HG02852 (cell line): Measurements from ENCODE around the gene SCTR.

Experiments
- ATAC-seq: cut with Tn5 transposase; IDR thresholded peaks from one replicate; pipeline ENCODE4 v1.9.1; 2021; ENCODE audit warnings: mild to moderate bottlenecking, moderate library complexity; ENCODE audit not compliant: unreplicated experiment

SCTR gene

DNA sequence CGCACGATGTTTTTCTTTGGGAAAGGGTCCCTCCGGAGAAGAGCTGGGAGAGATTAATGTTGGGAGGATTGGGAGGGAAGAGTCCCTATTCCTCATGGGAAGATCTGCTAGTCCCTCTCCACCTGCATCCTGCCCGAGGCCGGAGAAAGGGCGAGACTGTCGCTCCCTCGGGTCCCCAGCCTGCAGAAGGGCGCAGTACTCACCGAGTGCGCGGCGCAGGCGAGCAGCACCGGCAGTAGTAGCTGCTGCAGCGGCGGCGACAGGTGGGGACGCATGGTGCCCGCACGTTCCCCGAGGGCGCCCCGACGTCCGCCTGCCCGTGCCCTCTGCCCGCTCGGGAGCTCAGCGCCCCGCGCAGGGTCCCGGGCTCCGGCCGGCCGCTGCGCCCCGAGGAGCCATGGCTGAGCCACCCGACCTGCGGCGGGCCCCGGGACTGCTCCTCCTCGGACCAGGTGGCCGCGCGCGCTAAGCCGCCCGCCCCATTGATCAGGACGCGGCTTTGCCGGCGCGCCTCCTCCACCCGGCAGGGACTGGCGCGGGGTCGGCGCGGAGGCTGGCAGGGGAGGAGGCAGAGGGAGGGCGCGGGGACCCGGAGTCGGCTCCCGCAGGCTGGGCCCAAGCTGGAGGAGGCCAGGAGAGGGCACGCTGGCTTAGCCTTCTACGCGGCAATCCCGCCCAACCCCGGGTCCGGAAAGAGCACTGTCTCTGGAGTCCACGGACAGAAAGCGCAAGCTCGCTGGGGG is at the start of gene SCTR:
Gene SCTR (minus strand): TSS at position 532 of the 743 bp plus-strand sequence. CDS start 257 bp downstream, at position 275.
- no peak for ATAC-seq

DNA sequence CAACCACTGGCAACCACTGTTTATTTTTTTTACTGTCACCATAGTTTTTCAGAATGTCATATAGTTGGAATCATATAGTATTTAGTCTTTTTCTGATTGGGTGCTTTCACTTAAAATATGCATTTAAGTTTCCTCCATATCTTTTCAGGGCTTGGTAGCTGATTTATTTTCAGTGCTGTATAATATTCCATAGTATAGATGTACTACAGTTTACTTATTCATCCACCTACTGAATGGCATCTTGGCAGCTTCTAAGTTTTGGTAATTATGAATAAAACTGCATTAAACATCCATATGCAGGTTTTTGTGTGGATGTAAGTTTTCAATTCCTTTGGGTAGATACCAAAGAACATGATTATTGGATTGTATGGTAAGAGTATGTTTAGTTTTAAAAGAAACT is 43.0 kb upstream of the SCTR start:
- ATAC-seq, result no peak

- no peak for ATAC-seq
These were observed 41.2 kb upstream of the SCTR start for GRCh38 chr2:119565481-119565880.

GRCh38 chr2:119553687-119554344 is 29.5 kb upstream of the SCTR start:
- no peak for ATAC-seq

GRCh38 chr2:119552902-119553301 is 28.6 kb upstream of the SCTR start:
- ATAC-seq, result no peak

GRCh38 chr2:119550856-119551255 is 26.6 kb upstream of the SCTR start:
- ATAC-seq, result no peak

DNA sequence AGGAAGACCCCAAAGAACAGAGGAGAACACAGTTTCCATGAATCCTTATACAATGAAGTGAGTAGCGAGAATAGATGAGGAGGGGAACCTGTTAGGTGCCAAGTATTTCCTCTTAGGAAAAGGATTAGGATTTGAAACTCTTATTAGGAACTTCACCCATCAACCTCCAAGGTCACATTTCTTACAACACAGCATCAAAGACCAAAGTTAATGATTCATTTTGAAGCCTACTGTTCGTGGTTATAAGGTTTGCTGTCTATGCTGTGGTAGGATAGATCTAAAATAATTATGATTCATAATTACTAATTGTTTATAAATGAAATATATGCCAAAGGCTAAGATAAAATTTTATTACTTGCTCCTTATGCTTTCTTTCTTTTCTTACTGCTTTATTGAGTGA is 26.1 kb upstream of the SCTR start:
- no peak for ATAC-seq

DNA sequence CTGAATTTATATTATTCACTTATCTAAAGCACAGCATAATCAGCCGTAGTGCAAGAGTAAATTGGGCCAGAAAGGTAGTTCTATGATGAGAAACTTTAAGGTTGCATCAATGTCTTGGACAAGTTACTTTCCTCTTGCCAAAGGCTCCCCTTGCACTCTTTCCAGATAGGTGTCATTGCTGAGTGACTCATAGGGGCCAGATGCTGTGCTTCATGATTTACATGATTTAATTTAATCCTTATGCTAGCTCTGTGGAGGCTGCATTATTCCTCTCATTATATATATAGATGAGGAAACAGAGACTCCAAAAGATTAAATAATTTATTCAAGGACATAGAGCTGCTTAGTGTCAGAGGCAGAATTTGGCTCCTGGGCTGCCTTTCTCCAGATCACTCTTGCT is 25.0 kb upstream of the SCTR start:
- ATAC-seq, result no peak

DNA sequence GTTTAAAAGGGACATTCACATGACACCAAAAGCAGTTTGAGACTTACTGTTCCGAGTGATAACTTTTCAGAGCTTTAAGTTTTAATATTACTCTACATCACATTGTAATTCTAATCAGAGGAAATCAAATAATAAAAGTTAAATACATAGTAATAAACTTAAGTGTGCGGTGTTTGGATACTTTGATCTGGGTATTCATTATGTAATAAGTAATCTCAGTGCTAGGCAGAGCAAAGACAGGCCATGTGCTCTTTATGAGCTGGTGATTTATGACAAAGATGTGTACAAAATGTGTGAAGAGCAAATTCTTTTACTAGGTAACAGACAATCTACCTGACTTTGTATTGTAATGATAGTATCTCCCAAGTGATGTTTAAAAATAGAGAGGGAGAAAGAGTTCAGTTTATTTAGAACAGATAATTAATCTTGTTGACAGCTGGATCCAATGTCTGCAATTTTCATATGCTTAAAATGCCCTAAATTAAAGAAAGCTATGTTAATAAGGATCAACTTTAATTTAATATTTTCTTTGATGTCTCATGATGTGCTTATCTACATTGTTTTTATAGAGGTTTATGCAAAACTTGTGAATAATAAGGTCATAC is 24.3 kb upstream of the SCTR start:
- ATAC-seq, result no peak

GRCh38 chr2:119546447-119546767 is 22.1 kb upstream of the SCTR start:
- no peak for ATAC-seq

DNA sequence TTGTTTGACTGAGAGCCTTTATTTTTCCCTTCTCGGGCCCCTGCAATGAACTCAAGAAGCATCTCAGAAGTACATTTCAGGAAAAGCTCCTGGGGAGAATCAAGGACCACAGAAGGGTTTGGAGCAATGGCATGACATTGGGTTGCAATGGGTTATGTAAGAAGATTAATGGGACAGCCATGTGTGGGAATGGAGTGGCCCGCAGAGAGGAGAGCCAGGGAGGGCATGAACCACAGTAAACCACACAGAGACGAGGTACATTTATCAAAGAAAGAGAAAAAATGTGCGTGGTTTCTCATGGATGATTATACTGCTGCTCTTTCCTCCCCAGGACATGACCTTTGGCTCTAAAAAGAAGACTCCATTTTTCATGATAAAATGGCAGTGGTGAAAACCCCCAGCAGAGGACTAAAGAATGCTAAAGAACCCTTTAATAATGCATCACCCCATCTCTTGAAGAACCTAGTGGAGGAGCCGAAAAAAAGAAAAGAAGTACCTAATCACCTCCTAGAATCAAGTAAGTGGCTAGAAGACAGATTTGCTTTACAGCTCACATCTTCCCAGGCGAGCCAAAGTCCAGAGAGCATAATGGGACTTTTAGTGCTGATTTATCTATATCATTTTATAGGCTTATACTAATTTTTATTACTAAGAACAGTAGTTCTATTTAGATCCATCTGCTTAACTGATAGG is 21.6 kb upstream of the SCTR start:
- no peak for ATAC-seq

- no peak for ATAC-seq
These were observed 20.7 kb upstream of the SCTR start for GRCh38 chr2:119544939-119545475.

- peak; percentile 77 for ATAC-seq
These were observed 20.0 kb upstream of the SCTR start, which contains the start of gene CFAP221 for GRCh38 chr2:119544075-119544938. CFAP221 (plus strand) TSS chr2:119544449; CDS start chr2:119546132, 1,683 bp downstream.

DNA sequence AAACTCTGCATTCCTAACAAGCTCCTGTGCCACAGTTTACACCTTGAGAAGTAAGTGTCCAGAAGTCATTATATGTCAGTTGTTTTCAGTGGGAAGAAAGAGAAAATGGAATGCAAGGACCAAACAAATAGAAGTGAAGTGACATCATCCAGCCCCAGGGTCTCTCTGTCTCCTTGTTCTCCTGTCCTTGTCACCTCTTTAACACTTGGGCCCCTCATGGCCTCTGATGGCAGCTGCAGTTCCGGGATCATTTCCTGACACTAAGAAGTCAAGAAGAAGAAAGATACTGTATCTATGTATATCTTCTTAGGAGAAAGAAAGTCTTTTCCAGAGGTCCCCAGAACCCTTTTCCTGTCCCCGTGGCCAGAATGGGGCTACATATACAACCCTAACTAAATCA is 17.2 kb upstream of the SCTR start:
- ATAC-seq, result no peak

DNA sequence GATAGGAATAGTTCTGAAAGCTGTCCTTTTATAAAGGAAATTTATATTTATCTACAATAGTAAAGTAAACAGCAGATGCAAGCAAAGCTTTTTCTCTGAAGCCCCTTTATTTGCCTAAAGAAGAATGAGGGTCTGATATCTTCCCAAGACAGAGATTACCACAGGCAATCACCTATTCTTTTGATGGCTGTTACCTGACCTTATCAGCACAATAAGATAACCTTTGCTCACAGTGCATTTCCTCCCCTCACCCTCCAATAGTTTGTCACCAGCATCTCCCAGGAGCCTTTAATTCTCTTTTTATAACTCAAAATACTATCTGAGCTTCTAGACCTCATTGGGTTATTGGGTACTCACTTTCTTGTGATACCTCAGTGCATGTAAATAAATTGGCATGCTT is 13.5 kb upstream of the SCTR start:
- ATAC-seq, result no peak

DNA sequence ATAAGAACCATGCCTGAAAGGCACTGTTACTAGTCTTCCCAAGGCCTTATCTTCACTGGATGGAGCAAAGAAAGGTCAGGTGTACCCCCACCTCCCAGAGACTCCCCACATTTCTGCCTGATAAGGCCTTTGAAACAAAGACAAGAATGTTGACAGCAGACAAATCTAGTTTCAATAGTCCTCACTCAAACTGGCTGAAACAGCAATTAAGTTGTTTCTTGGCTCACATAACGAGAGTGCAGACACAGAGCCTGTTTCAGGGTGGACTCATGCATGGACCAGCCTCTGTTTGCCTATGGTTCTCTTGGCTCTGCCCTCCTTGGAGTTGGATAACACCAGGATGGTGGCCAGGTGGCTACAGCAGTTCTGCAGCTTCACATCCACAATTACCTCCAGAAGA is 12.4 kb upstream of the SCTR start:
- no peak for ATAC-seq

- no peak for ATAC-seq
These were observed 11.9 kb upstream of the SCTR start for GRCh38 chr2:119536211-119536610.

GRCh38 chr2:119533560-119533959 is 9.3 kb upstream of the SCTR start:
- no peak for ATAC-seq

DNA sequence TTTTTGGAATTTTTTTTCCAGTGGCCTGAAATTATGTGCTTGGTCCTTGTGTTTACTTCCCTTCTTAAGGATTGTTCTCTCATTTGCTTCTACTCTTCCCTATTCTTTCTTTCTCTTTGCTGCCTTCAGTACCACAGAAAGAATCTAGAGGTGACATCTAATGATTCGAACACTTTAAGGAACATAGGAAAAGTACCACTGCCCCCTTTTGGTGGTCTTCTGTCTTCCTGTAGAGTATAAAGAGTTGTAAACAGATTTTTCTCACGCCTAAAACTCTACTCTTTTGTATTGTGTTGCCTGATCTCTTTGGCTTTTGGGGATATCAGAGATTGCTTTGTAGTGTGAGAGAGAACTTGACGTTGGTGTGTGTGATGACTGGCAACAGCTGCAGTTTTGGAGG is 7.0 kb upstream of the SCTR start:
- no peak for ATAC-seq

DNA sequence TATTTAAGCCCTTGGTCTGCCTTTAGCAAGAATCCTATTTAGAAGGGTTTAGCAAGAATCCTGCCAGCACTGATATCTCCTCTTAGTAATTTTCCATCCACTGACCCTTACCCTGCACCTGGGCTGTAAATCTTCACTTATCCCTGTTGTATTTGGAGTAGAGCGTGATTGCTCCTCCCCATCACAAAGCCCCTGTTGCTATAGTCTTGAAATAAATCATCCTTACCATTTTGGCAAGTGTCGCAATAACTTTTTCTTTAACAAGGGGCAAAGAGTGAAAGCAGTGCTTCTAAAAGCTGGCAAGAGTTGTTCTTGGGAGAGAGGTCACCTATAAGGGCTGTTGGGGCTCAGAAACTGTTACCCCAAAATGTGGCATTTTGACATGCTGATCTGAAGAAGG is 3.7 kb upstream of the SCTR start:
- no peak for ATAC-seq
